ENCODE results near the gene EVI5.

Gene EVI5

GRCh38 chr1:92784639-92785500, at the start of gene EVI5:
Gene EVI5, minus strand, starts transcription at chr1:92785108. Its CDS starts 48,562 bp downstream, at chr1:92736546.
- DNase-seq: peak; percentile 96

DNA sequence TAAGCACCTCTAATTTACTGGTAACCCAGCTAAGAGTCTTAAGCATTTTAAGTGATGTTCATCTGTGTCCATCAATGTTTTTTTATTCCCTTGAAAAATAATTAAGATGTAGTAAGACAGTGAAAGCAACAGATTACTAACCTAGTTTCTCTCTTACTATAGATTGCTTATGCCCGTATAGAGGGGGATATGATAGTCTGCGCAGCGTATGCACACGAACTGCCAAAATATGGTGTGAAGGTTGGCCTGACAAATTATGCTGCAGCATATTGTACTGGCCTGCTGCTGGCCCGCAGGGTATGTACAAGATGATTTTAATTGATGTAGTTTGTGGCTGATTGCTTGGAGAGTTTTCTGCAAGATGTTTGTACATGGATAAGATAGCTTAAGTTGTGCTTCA, 49.7 kb upstream of the EVI5 start:
- no peak for DNase-seq

- DNase-seq: no peak
These were observed 48.9 kb upstream of the EVI5 start for GRCh38 chr1:92833840-92834239.

GRCh38 chr1:92832537-92833114, 47.7 kb upstream of the EVI5 start:
- no peak for DNase-seq

DNA sequence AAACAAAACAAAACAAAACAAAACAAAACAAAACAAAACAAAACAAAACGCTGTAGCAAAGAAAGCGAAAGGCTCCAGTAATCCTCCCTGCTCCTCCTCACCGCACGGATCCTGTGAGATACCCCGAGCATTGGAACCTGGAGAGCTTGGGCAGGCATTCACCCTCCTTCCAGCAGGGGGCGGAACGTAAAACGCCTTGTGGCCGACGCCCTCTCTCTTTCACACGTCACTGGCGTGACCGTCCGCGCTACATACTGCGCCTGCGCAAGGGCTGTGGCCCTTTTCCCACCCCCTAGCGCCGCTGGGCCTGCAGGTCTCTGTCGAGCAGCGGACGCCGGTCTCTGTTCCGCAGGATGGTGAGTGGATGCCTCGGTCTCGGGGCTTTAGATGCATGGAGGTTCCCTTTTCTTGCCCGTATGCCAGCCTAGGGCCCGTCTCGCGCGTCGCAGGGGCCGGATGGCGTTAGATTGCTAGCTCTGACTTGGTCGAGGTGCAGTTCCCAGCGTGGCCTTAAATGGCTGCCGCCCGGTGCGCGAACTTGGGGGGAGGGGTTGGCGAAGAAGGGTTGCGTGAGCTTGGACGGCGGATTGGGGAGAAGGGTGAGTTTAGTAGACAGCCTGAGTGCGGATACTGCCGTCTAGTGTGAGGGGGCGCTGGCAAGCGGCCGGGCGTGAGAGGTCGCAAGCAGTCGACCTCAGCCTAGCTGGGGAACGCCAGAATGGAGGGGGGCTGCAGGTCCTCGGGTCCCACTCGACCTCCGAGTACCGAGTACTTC, 47.0 kb upstream of the EVI5 start, which contains the start of gene RPL5:
Gene RPL5, plus strand, starts transcription at position 279 of the 775 bp plus-strand sequence. Its CDS starts 75 bp downstream, at position 354.
- DNase-seq: peak; percentile 98

DNA sequence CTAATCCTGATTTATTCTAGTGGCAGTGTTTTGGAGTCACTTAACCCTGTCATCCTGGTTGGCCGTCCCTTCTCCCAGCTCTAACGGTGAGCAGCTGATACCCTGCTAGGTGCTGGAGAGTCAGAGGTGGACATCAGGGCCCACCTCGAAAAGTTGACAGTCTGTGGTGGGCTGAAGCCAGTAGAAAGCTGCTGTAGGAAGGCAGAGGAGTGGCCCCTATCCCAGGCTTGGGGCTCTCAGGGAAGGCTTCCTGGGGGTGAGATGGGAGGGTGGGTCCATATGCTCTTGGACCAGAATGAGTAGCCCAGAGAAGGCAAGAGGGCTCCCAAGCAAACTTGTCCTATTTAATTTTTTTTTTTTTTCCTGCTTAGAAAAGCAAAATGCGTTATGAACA, 46.5 kb upstream of the EVI5 start:
- no peak for DNase-seq

GRCh38 chr1:92826792-92827191, 41.9 kb upstream of the EVI5 start:
- no peak for DNase-seq

DNA sequence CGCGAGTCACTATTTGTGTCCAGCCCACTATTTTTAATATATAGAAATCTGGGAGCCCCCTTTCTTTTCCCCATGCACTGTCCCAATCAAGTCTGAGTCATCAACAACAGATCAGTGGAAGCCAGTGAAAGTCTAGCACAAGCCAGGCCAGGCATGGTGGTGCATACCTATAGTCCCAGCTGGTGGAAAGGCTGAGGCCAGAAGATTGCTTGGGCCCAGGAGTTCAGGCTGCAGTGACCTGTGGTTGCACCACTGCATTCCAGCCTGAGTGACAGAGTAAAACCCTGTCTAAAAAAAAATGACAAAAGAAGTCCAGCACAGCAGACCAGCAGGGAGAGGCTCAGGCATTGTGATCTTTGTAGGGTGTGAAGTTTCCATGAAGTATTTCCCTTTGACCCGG, 38.0 kb upstream of the EVI5 start:
- no peak for DNase-seq

- no peak for DNase-seq
These were observed 35.6 kb upstream of the EVI5 start for GRCh38 chr1:92820551-92820950.

DNA sequence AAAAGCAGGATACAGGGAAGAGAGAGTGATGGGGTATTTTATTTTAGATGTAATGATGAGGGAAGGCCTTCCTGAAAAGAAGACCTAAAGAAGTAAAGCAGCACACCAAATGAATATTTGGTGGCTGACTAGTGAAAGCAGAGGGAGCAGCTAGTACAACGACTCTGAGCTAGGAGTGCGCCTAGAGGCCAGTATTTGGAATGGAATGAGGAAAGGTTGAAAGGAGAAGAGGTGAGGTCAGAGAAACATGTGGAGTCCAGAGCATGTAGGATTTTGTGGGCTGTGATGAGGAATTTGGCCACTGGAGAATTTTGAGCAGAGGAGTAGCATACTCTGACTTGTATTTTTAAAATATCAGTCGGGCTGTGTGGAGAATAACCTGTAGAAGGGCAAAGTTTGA, 35.1 kb upstream of the EVI5 start:
- no peak for DNase-seq

GRCh38 chr1:92817986-92818764, 33.3 kb upstream of the EVI5 start:
- no peak for DNase-seq

- DNase-seq: no peak
These were observed 32.3 kb upstream of the EVI5 start for GRCh38 chr1:92817137-92817697.

- DNase-seq: no peak
These were observed 31.8 kb upstream of the EVI5 start for GRCh38 chr1:92816732-92817131.

DNA sequence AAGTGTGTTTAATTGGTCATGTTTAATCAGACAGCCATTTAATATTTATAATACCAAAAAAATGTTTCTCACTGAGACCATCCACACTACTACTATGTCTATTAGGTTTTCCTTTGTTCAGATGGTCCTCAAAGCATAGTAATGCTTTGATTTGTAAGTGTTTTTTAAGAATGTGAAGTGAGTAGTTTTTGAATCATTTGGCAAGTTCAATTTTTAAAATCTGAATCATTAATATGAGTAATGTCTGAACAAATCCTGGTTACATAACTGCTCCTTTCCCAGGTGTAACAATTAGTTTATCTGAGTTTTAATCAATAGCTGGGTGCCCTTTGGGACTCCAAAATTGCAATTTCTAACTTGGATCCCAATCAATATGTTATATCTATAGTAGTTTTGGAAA, 23.5 kb upstream of the EVI5 start:
- no peak for DNase-seq

- DNase-seq: no peak
These were observed 20.3 kb upstream of the EVI5 start for GRCh38 chr1:92805216-92805615.

DNA sequence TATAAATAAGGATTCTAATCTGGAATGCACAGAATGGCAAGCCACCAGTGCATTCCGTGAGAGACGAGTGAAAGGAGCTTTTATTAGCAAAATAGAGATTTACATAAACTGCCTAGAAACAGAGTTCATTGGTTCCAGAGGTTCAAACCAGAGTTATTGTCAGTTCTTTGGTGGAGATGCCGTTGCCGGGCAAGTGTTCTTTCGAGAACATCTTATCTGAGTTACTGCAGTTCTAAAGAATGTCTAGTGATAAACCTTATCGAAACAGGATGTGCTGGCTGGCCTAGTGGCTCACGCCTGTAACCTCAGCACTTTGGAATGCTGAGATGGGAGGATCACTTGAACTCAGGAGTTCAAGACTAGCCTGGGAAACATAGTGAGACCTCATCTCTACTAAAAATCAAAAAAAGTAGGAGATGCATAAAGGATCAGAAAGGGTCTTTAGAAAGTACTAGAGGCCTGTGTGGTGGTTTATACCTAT, 19.9 kb upstream of the EVI5 start:
- DNase-seq: no peak

DNA sequence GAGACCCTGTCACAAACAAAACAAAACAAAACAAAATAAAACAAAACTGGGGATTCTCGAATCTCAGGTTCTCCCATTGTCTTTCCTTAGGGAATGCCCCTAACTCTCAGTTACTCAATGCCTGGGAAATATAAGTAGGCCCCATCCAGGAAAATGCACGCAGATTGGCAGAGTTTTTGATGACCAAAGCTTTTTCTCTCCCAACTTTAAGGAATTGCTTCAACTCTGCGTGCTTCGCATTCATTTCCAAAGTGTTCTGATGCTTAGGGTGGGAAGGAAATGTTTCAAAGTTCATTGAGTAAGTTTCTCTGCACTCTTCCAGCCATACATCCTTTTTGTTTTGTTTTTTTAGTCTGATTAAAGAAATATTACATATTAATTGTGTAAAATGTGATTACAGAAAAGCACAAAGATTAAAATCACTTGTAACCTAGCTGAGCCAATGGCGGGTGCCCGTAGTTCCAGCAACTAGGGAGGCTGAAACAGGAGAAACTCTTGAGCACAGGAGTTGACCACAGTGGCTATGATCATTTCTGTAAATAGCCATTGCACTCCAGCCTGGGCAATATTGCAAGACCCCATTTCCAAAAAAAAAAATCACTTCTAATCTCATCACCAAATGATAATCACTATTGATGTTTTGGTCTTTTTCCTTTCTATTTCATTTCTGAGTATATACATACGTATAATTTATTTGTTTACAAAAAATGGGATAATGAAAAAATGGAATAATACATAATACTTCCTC, 18.4 kb upstream of the EVI5 start:
- no peak for DNase-seq

GRCh38 chr1:92797961-92798360, 13.1 kb upstream of the EVI5 start:
- DNase-seq: no peak

- DNase-seq: no peak
These were observed 12.4 kb upstream of the EVI5 start for GRCh38 chr1:92797297-92797696.

- DNase-seq: no peak
These were observed 10.3 kb upstream of the EVI5 start for GRCh38 chr1:92795166-92795565.

GRCh38 chr1:92792340-92792782, 7.5 kb upstream of the EVI5 start:
- DNase-seq: no peak
